T47D (cell line): ENCODE measurements around the gene PCDHB7.
"Not testable (repeated sequence)": the region's sequence is repeated elsewhere in the genome, so short reads cannot be mapped to it uniquely, and the experiment has no call there.

Experiments used
- DNase-seq, 2 experiments: peaks; one replicate each; pipeline versions ENCODE4 v3.0.0 to v3.0.0-alpha.2; 2011 to 2012; ENCODE audit warnings: low read depth in 1 of 2, low spot score in 1 of 2
- JUND ChIP-seq: IDR thresholded peaks from 2 replicates; pipeline ENCODE4 v1.6.1; 2012; ENCODE audit warnings: low read depth
- in situ Hi-C: cut with HindIII; loops from 2 replicates; pipeline ENCODE4 v1.10.0; 2016; ENCODE audit warnings: low sequenced_read_pairs, low pct_unique_long_range_greater_than_20kb

The PCDHB7 gene

GRCh38 chr5:141155540-141156374 lies 16.7 kb upstream of the PCDHB7 start:
- DNase-seq = peak; percentile 88 to 92
- in situ Hi-C loops = no loop called here

GRCh38 chr5:141157356-141157755 lies 15.1 kb upstream of the PCDHB7 start:
- in situ Hi-C loops, DNase-seq: not testable (repeated sequence)

More at GRCh38 chr5:141155540-141156374, 16.7 kb upstream of the PCDHB7 start:
- TF ChIP-seq JUND = no peak

- in situ Hi-C loops, DNase-seq: not testable (repeated sequence)
These were observed 14.5 kb upstream of the PCDHB7 start for GRCh38 chr5:141157901-141158300.

- DNase-seq, in situ Hi-C loops: not testable (repeated sequence)
These were observed 2.1 kb downstream of the PCDHB7 start for GRCh38 chr5:141174291-141175104.

- no peak for DNase-seq
- TF ChIP-seq JUND = no peak
- in situ Hi-C loops = no loop called here
These were observed 3.5 kb downstream of the PCDHB7 start for GRCh38 chr5:141175933-141176332.

GRCh38 chr5:141177577-141178191 lies 5.2 kb downstream of the PCDHB7 start, which contains the start of gene PCDHB8:
Gene PCDHB8 (plus strand): TSS chr5:141177790. CDS start chr5:141178035, 245 bp downstream.
- DNase-seq = peak; percentile 80 to 87
- in situ Hi-C loops = not testable (repeated sequence)

GRCh38 chr5:141179371-141179770 lies 6.9 kb downstream of the PCDHB7 start:
- in situ Hi-C loops, DNase-seq: not testable (repeated sequence)

- in situ Hi-C loops, DNase-seq: not testable (repeated sequence)
These were observed 7.4 kb downstream of the PCDHB7 start for GRCh38 chr5:141179876-141180275.

GRCh38 chr5:141180313-141180712 lies 7.9 kb downstream of the PCDHB7 start:
- no peak for DNase-seq
- in situ Hi-C loops = no loop called here
- no peak for TF ChIP-seq JUND

GRCh38 chr5:141182248-141182647 lies 9.8 kb downstream of the PCDHB7 start, which contains the start of gene PCDHB16:
Gene PCDHB16 (plus strand): TSS chr5:141182387. CDS start chr5:141182560, 173 bp downstream.
- DNase-seq = peak; percentile 59 to 71
- TF ChIP-seq JUND = no peak
- in situ Hi-C loops = no loop called here

GRCh38 chr5:141184117-141184855 lies 11.8 kb downstream of the PCDHB7 start:
- in situ Hi-C loops, DNase-seq: not testable (repeated sequence)

- in situ Hi-C loops = no loop called here
- no peak for TF ChIP-seq JUND
- DNase-seq = peak; percentile 84 to 91
These were observed 14.6 kb downstream of the PCDHB7 start, which contains the start of gene PCDHB9 for GRCh38 chr5:141186897-141187512. Gene PCDHB9 (plus strand): TSS chr5:141187161. CDS start chr5:141187319, 158 bp downstream.

- in situ Hi-C loops, DNase-seq: not testable (repeated sequence)
These were observed 16.2 kb downstream of the PCDHB7 start for GRCh38 chr5:141188682-141189081.

GRCh38 chr5:141189131-141189530 lies 16.7 kb downstream of the PCDHB7 start:
- DNase-seq, in situ Hi-C loops: not testable (repeated sequence)
